HFFc6 (cell line): ENCODE measurements around the gene DUSP16. TPM values are rescaled to one million over a fixed set of nuclear protein-coding genes. Genes with fewer than 3 reads are reported as not detected.

Experiments
- DNase-seq: peaks from one replicate; pipeline ENCODE4 v3.0.0-alpha.2; 2018
- H3K27ac Mint-ChIP-seq: 2 replicates; pipeline ENCODE4 v1.8.0; 2020; ENCODE audit warnings: mild to moderate bottlenecking, mixed read lengths
- H3K27me3 Mint-ChIP-seq: 2 replicates; pipeline ENCODE4 v1.8.0; 2021; ENCODE audit warnings: mild to moderate bottlenecking, moderate library complexity, mixed read lengths; ENCODE audit not compliant: insufficient read depth
- H3K36me3 Mint-ChIP-seq: 2 replicates; pipeline ENCODE4 v1.8.0; 2021; ENCODE audit warnings: low read depth, mixed read lengths
- H3K4me1 Mint-ChIP-seq: 2 replicates; pipeline ENCODE4 v1.8.0; 2020; ENCODE audit warnings: low read depth, mixed read lengths
- H3K4me3 Mint-ChIP-seq: 2 replicates; pipeline ENCODE4 v1.8.0; 2020; ENCODE audit warnings: mild to moderate bottlenecking, moderate library complexity, mixed read lengths
- H3K9me3 Mint-ChIP-seq: 2 replicates; pipeline ENCODE4 v1.8.0; 2020; ENCODE audit warnings: mild to moderate bottlenecking, mixed read lengths
- CTCF ChIP-seq: fragments of 200-600 bp; sonication (generic); IDR thresholded peaks from 2 replicates; pipeline ENCODE4 v1.5.0; 2021; ENCODE audit warnings: antibody characterized with exemption, mild to moderate bottlenecking
- total RNA-seq, 6 experiments: library from RNA; stranded (reverse); fragmentation: NEBNext Ultra II Directional; extraction: Animal tissue kit (Norgen Biotek cat#: 25700); gene quantifications; 2 replicates in 1 of 6; 3 replicates in 5 of 6; pipeline ENCODE4 v1.2.3, GENCODE V29; 2021

Gene DUSP16
- total RNA-seq, 6 experiments from 2014 or later = 5.9 to 8.9 (median 7.4) TPM

GRCh38 chr12:12425001-12425400 lies 137.7 kb downstream of the DUSP16 start:
- H3K4me1 Mint-ChIP-seq = peaks cover 33% of the 10 kb centered on the region
- H3K27me3 Mint-ChIP-seq = no peaks in the 10 kb centered on the region
- no peak for DNase-seq
- TF ChIP-seq CTCF = no peak
- no peak overlapping the region for H3K4me3 Mint-ChIP-seq
- peaks cover 34% of the 10 kb centered on the region for H3K9me3 Mint-ChIP-seq
- H3K36me3 Mint-ChIP-seq = peaks cover 32% of the 10 kb centered on the region
- H3K27ac Mint-ChIP-seq = no peak overlapping the region

Other genes with a start within 250 kb of the DUSP16 start
- gene MANSC1, start 212.6 kb downstream of the DUSP16 start, total RNA-seq = 10 to 100 TPM in 3 of 6 experiments, 1 to 10 TPM in 3; 4.8 to 11.7 (median 10.0) TPM
- gene BORCS5, start 205.8 kb downstream of the DUSP16 start, total RNA-seq = 10 to 100 TPM in 4 of 6 experiments, 1 to 10 TPM in 2; 8.7 to 13.9 (median 10.6) TPM
- gene CREBL2, start 49.0 kb upstream of the DUSP16 start, total RNA-seq = 10 to 100 TPM; 20.9 to 25.7 (median 23.2) TPM
- under 1 TPM in 3 of 6 experiments, not detected in 3; 0.15 to 0.31 (median 0.26) TPM for gene GPR19, start 133.3 kb upstream of the DUSP16 start, total RNA-seq
- 10 to 100 TPM; 22.9 to 31.4 (median 29.7) TPM for gene CDKN1B, start 154.5 kb upstream of the DUSP16 start, total RNA-seq
- 1 to 10 TPM; 5.0 to 8.6 (median 6.6) TPM for gene APOLD1, start 222.8 kb upstream of the DUSP16 start, total RNA-seq